OCI-LY1 (cell line): ENCODE results near the gene SYNE1.

Experiments used
- H2AFZ ChIP-seq: fragments of 200-600 bp; sonication (generic), shearing (Covaris generic); 2 replicates; pipeline ENCODE4 v1.6.0; 2014; ENCODE audit warnings: antibody characterized with exemption, mild to moderate bottlenecking, low read length
- H3F3A ChIP-seq: fragments of 200-600 bp; sonication (generic), shearing (Covaris generic); 2 replicates; pipeline ENCODE4 v1.6.0; 2014; ENCODE audit warnings: mild to moderate bottlenecking, antibody characterized with exemption, low read length, moderate library complexity; ENCODE audit not compliant: insufficient read depth
- H3K27ac ChIP-seq: fragments of 200-600 bp; sonication (generic); 2 replicates; pipeline ENCODE4 v1.5.1; 2014; ENCODE audit warnings: low read length, mixed run types, mild to moderate bottlenecking, low read depth; ENCODE audit not compliant: poor library complexity, severe bottlenecking
- H3K27me3 ChIP-seq: fragments of 200-600 bp; sonication (generic); 2 replicates; pipeline ENCODE4 v1.6.0; 2014; ENCODE audit warnings: antibody characterized with exemption, mild to moderate bottlenecking, low read length, moderate library complexity; ENCODE audit not compliant: insufficient read depth
- H3K36me3 ChIP-seq: fragments of 200-600 bp; sonication (generic); 2 replicates; pipeline ENCODE4 v1.6.1; 2014; ENCODE audit warnings: mild to moderate bottlenecking, antibody characterized with exemption, low read length, moderate library complexity, mixed read lengths; ENCODE audit not compliant: insufficient read depth
- H3K4me1 ChIP-seq: fragments of 200-600 bp; sonication (generic); 2 replicates; pipeline ENCODE4 v1.5.1; 2014; ENCODE audit warnings: mild to moderate bottlenecking, low read length, moderate library complexity; ENCODE audit not compliant: insufficient read depth, severe bottlenecking
- H3K4me2 ChIP-seq: fragments of 200-600 bp; sonication (generic), shearing (Covaris generic); 2 replicates; pipeline ENCODE4 v1.6.1; 2014; ENCODE audit warnings: low read length
- H3K4me3 ChIP-seq: fragments of 200-600 bp; sonication (generic); 2 replicates; pipeline ENCODE4 v1.5.1; 2014; ENCODE audit warnings: low read length, low read depth, mild to moderate bottlenecking, mixed read lengths; ENCODE audit not compliant: poor library complexity, severe bottlenecking
- H3K79me2 ChIP-seq: fragments of 200-600 bp; shearing (Covaris generic); 2 replicates; pipeline ENCODE4 v1.6.1; 2016; ENCODE audit warnings: mixed run types, low read length, mixed read lengths; ENCODE audit not compliant: insufficient read depth
- H3K9ac ChIP-seq: fragments of 200-600 bp; sonication (generic), shearing (Covaris generic); 2 replicates; pipeline ENCODE4 v1.6.1; 2014; ENCODE audit warnings: mild to moderate bottlenecking, low read length, mixed read lengths
- H3K9me2 ChIP-seq: fragments of 200-600 bp; sonication (generic), shearing (Covaris generic); 2 replicates; pipeline ENCODE4 v1.6.1; 2014; ENCODE audit warnings: low read depth, mild to moderate bottlenecking, low read length, mixed read lengths
- H3K9me3 ChIP-seq: fragments of 200-600 bp; shearing (Covaris generic); 2 replicates; pipeline ENCODE4 v1.6.1; 2014; ENCODE audit warnings: low read length, mixed read lengths
- H4K20me1 ChIP-seq: fragments of 200-600 bp; sonication (generic), shearing (Covaris generic); 2 replicates; pipeline ENCODE4 v1.6.0; 2016; ENCODE audit warnings: mild to moderate bottlenecking, low read length; ENCODE audit not compliant: insufficient read depth
- EZH2 ChIP-seq: fragments of 200-600 bp; sonication (generic), shearing (Covaris generic); IDR thresholded peaks from 2 replicates; pipeline ENCODE4 v1.8.0; 2017; ENCODE audit warnings: borderline replicate concordance, mixed run types, mild to moderate bottlenecking, antibody characterized with exemption, low read length, moderate library complexity, mixed read lengths
- TF ChIP-seq, protein P1 (sequence below): fragments of 200-600 bp; sonication (generic), shearing (Covaris generic); IDR thresholded peaks from 2 replicates; pipeline ENCODE4 v1.5.1; 2017; ENCODE audit warnings: mild to moderate bottlenecking, antibody characterized with exemption, low read length, moderate library complexity, mixed read lengths

SYNE1 gene

GRCh38 chr6:152218887-152219286 is 418.3 kb downstream of the SYNE1 start:
- TF ChIP-seq EZH2 = no peak
- TF ChIP-seq, protein P1, sequence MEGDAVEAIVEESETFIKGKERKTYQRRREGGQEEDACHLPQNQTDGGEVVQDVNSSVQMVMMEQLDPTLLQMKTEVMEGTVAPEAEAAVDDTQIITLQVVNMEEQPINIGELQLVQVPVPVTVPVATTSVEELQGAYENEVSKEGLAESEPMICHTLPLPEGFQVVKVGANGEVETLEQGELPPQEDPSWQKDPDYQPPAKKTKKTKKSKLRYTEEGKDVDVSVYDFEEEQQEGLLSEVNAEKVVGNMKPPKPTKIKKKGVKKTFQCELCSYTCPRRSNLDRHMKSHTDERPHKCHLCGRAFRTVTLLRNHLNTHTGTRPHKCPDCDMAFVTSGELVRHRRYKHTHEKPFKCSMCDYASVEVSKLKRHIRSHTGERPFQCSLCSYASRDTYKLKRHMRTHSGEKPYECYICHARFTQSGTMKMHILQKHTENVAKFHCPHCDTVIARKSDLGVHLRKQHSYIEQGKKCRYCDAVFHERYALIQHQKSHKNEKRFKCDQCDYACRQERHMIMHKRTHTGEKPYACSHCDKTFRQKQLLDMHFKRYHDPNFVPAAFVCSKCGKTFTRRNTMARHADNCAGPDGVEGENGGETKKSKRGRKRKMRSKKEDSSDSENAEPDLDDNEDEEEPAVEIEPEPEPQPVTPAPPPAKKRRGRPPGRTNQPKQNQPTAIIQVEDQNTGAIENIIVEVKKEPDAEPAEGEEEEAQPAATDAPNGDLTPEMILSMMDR = no peak
- Histone ChIP-seq H3K4me1 (no peaks in the 10 kb centered on the region), H3K27ac (no peak overlapping the region)

GRCh38 chr6:152212437-152212836 is 424.7 kb downstream of the SYNE1 start:
- Histone ChIP-seq H3K4me3 (no peak overlapping the region), H2AFZ (no peak overlapping the region), H3K79me2 (no peaks in the 10 kb centered on the region), H3K4me1 (no peaks in the 10 kb centered on the region), H3K9me3 (no peaks in the 10 kb centered on the region), H3K9me2 (no peaks in the 10 kb centered on the region), H3F3A (no peaks in the 10 kb centered on the region), H3K4me2 (no peak overlapping the region), H3K27me3 (no peaks in the 10 kb centered on the region), H3K36me3 (peaks cover 58% of the 10 kb centered on the region), H4K20me1 (no peaks in the 10 kb centered on the region), H3K9ac (no peak overlapping the region), H3K27ac (no peak overlapping the region)
- TF ChIP-seq, protein P1 = no peak
- TF ChIP-seq EZH2 = no peak

More at GRCh38 chr6:152218887-152219286, 418.3 kb downstream of the SYNE1 start:
- no peaks in the 10 kb centered on the region for H3K27me3 ChIP-seq
- no peaks in the 10 kb centered on the region for H4K20me1 ChIP-seq
- no peak overlapping the region for H2AFZ ChIP-seq
- no peak overlapping the region for H3K4me3 ChIP-seq
- peaks cover 14% of the 10 kb centered on the region for H3K9me3 ChIP-seq
- peaks cover 81% of the 10 kb centered on the region for H3K36me3 ChIP-seq
- no peak overlapping the region for H3K9ac ChIP-seq
- H3K4me2 ChIP-seq = no peak overlapping the region
- no peaks in the 10 kb centered on the region for H3K9me2 ChIP-seq
- no peaks in the 10 kb centered on the region for H3F3A ChIP-seq
- H3K79me2 ChIP-seq = no peaks in the 10 kb centered on the region

GRCh38 chr6:152209211-152209610 is 428.0 kb downstream of the SYNE1 start:
- TF ChIP-seq, protein P1 = no peak
- no peak for TF ChIP-seq EZH2
- H3K27ac ChIP-seq = no peak overlapping the region
- H3K36me3 ChIP-seq = peaks cover 61% of the 10 kb centered on the region
- H3K9me3 ChIP-seq = no peaks in the 10 kb centered on the region
- H3K27me3 ChIP-seq = no peaks in the 10 kb centered on the region
- H3K79me2 ChIP-seq = no peaks in the 10 kb centered on the region
- no peak overlapping the region for H2AFZ ChIP-seq
- no peaks in the 10 kb centered on the region for H3K4me1 ChIP-seq
- H3F3A ChIP-seq = no peaks in the 10 kb centered on the region; the same call in 1 of the 2 replicates
- H3K4me2 ChIP-seq = no peak overlapping the region
- H3K9me2 ChIP-seq = no peaks in the 10 kb centered on the region
- H3K9ac ChIP-seq = no peak overlapping the region
- no peaks in the 10 kb centered on the region for H4K20me1 ChIP-seq
- no peak overlapping the region for H3K4me3 ChIP-seq
